Middle frontal gyrus (tissue), 1 donor: ENCODE results near the gene IDI1.

ENCODE experiments used
- DNase-seq: peaks from one replicate; pipeline ENCODE4 v3.0.0-alpha.2; 2015; ENCODE audit warnings: low spot score; ENCODE audit errors: extremely low spot score

Gene IDI1

DNA sequence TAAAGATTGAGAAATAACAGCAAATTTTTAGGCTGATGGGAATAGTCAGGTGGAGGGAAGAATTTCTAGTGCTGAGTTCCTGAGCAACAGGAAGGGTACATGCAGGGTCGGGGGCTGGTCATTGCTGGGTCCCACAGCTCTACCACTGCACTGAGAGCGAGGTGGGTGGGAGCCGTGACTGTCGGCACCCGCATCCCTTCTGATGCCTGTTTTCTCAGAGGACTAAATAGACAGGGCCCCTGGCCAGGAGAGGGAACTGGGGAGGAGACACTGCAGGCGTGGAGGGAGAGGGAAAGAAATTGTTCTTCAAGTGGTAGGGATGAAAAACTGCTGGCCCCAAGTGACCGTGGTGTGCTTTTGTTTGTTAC, 53.4 kb downstream of the IDI1 start:
- DNase-seq = no peak

DNA sequence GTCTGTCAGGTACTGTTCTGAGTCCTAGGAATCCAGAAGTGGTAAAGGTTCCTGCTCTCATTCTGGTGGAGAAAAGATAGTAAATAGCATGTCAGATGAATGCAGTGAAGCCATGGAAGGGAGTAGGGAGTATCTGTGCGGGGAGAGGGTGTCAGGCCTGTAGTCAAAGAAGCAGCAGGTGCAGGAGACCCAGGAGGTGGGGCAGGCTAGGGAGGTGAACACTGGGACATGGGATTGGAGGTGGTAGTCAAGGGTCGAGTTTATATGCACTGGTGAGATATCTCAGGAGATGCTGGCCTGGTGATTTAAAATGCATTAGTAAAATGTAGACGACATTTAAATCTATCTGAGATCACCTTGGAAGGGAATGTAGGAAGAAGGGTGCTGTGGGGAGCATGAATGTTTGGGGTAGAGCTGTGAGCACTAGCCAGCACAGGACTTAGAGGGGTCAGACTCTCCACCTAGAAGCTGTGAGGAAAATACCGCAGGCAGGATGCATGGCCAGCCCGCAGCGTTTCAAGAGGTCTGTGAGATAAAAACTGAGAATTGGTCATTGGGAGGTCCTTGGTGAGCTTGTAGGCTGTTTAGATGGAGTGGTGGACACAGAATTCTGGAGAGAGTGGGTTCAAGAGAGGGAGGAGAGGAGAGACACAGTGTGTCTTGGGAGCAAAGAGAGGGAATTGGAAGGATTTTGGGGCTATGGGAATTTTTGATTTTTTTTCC, 53.9 kb downstream of the IDI1 start:
- no peak for DNase-seq

- no peak for DNase-seq
Measured at GRCh38 chr10:992871-993270, 56.0 kb downstream of the IDI1 start.

GRCh38 chr10:992467-992866, 56.5 kb downstream of the IDI1 start:
- no peak for DNase-seq

GRCh38 chr10:990808-991207, 58.1 kb downstream of the IDI1 start:
- no peak for DNase-seq
